Measurements from ENCODE around the gene RAD9A. TPM values are rescaled to one million over a fixed set of nuclear protein-coding genes. Genes with fewer than 3 reads are reported as not detected.
"Not testable (repeated sequence)": the region's sequence is repeated elsewhere in the genome, so short reads cannot be mapped to it uniquely, and the experiment has no call there.

RAD9A gene
- total and polyA plus RNA-seq, 2 of the 4 experiments (the other 2 are of a cell fraction): 2.0 to 10.3 TPM

- H3K27me3 ChIP-seq (ENCODE audit: control insufficient read depth, insufficient read depth, low read length); intact Hi-C loops (cut with micrococcal nuclease); H3K9me1 ChIP-seq (ENCODE audit: insufficient read depth, low read length); POLR2A ChIA-PET (ENCODE audit: unreplicated experiment); ATAC-seq (ENCODE audit: low read depth); H3K36me3 ChIP-seq (ENCODE audit: control insufficient read depth, insufficient read depth, low read length); H3K4me1 ChIP-seq (ENCODE audit: control insufficient read depth, insufficient read depth, low read length); DNase-seq; BruUV-seq (replicated peaks); H4K20me1 ChIP-seq (ENCODE audit: insufficient read depth, low read length); CTCF ChIA-PET; in situ Hi-C loops (cut with MboI; ENCODE audit: low sequenced_read_pairs); dilution Hi-C loops (cut with HindIII; ENCODE audit: low sequenced_read_pairs, unreplicated experiment); H2BK20ac ChIP-seq (ENCODE audit: low read depth, low read length); H3K9me3 ChIP-seq (ENCODE audit: control insufficient read depth, insufficient read depth, low read length); H3K18ac ChIP-seq (ENCODE audit: low read depth, low read length): not testable (repeated sequence)
- Histone ChIP-seq H2AK5ac (ENCODE audit: low read depth, low read length) (peak overlapping the region; percentile 91), H2AK9ac (replicated peaks; ENCODE audit: low read depth, low read length, poor library complexity) (peak overlapping the region; percentile 95), H3K79me1 (ENCODE audit: low read depth in 1 of 2, low read length in 2 of 2) (peaks cover 11 to 29% of the 10 kb centered on the region in 2 experiments), H4K5ac (ENCODE audit: low read depth, low read length) (peak overlapping the region; percentile 89), H4K8ac (ENCODE audit: low read depth in 2 of 2, low read length in 2 of 2) (peak overlapping the region; percentile 89 to 95), H3K56ac (ENCODE audit: extremely low read depth, insufficient read depth, low read length) (peak overlapping the region; percentile 92; the same call in 1 of the 2 replicates), H3K4me2 (ENCODE audit: low read depth, low read length) (peak overlapping the region; percentile 87), H3K9ac (ENCODE audit: low read depth, low read length) (peak overlapping the region; percentile 90), H2BK5ac (ENCODE audit: low read depth, low read length, poor library complexity, severe bottlenecking) (peak overlapping the region; percentile 92), H3K23ac (ENCODE audit: low read depth, low read length) (peak overlapping the region; percentile 92), H3K14ac (replicated peaks; ENCODE audit: low read depth, low read length) (peak overlapping the region; percentile 98), H3K4me3 (ENCODE audit: insufficient read depth, low read depth, low read length) (peak overlapping the region; percentile 75), H4K91ac (ENCODE audit: insufficient read depth, low read depth, low read length) (peak overlapping the region; percentile 65), H2BK120ac (ENCODE audit: low read depth, low read length) (peak overlapping the region; percentile 69), H2BK15ac (ENCODE audit: low read depth, low read length) (peak overlapping the region; percentile 40; the same call in 1 of the 3 replicates), H2AFZ (replicated peaks; ENCODE audit: low read length, poor library complexity) (peak overlapping the region; percentile 100), H3K27ac (ENCODE audit: insufficient read depth, low read length) (peak overlapping the region; percentile 80), H3K4ac (ENCODE audit: low read depth, low read length) (peak overlapping the region; percentile 92)
- 96% methylated on average over 9 of the region's 19 CpGs; no CpG with 5 or more reads in 1 of the 2 experiments for WGBS, 2 experiments (ENCODE audit: extremely low coverage in 2 of 2, insufficient read length in 1 of 2)
Measured at GRCh38 chr11:67427364-67427859, 35.6 kb downstream of the RAD9A start.
